Liver (tissue), 9 donors: ENCODE data around the gene GNA15. TPM values are rescaled to one million over a fixed set of nuclear protein-coding genes. Genes with fewer than 3 reads are reported as not detected.
"Not testable (repeated sequence)": the region's sequence is repeated elsewhere in the genome, so short reads cannot be mapped to it uniquely, and the experiment has no call there.

Experiments used
- DNase-seq: peaks from one replicate; pipeline ENCODE4 v3.0.0-alpha.2; 2017; ENCODE audit warnings: low spot score
- H3K27ac ChIP-seq, 2 donors: one replicate each; pipeline ENCODE4 v1.7.0; 2013; ENCODE audit warnings: inconsistent platforms in 2 of 2, low read length in 2 of 2, control low read depth in 1 of 2, low read depth in 1 of 2, mild to moderate bottlenecking in 1 of 2
- H3K27me3 ChIP-seq, 4 donors: one replicate each; pipeline versions ENCODE4 v1.6.1 to v1.7.0; 2013; ENCODE audit warnings: low read length in 3 of 4, inconsistent platforms in 1 of 4, mild to moderate bottlenecking in 1 of 4, moderate library complexity in 1 of 4; ENCODE audit not compliant: control insufficient read depth in 4 of 4, insufficient read depth in 4 of 4
- H3K36me3 ChIP-seq, 4 donors: one replicate each; pipeline versions ENCODE4 v1.6.1 to v1.7.0; 2013; ENCODE audit warnings: low read length in 3 of 4, mild to moderate bottlenecking in 3 of 4, low read depth in 1 of 4, moderate library complexity in 1 of 4; ENCODE audit not compliant: control insufficient read depth in 4 of 4, insufficient read depth in 3 of 4
- H3K4me1 ChIP-seq, 4 donors: one replicate each; pipeline versions ENCODE4 v1.6.1 to v1.7.0; 2013; ENCODE audit warnings: low read length in 3 of 4, mild to moderate bottlenecking in 3 of 4, moderate library complexity in 1 of 4; ENCODE audit not compliant: control insufficient read depth in 4 of 4, insufficient read depth in 4 of 4
- H3K4me3 ChIP-seq, 3 donors: one replicate each; pipeline versions ENCODE4 v1.6.1 to v1.7.0; 2013; ENCODE audit warnings: low read length in 3 of 3, control low read depth in 1 of 3, low read depth in 1 of 3, mild to moderate bottlenecking in 1 of 3
- H3K9ac ChIP-seq, 2 donors: one replicate each; pipeline ENCODE4 v1.7.0; 2013; ENCODE audit warnings: low read length in 2 of 2, mild to moderate bottlenecking in 2 of 2, moderate library complexity in 2 of 2, control low read depth in 1 of 2, low read depth in 1 of 2
- H3K9me3 ChIP-seq, 4 donors: one replicate each; pipeline versions ENCODE4 v1.6.1 to v1.7.0; 2013; ENCODE audit warnings: low read length in 3 of 4; ENCODE audit not compliant: control insufficient read depth in 4 of 4
- EGR1 ChIP-seq, 2 donors: IDR thresholded peaks; 2 replicates each; pipeline ENCODE4 v1.6.1; 2016 to 2018; ENCODE audit warnings: antibody characterized with exemption in 2 of 2, low read depth in 2 of 2
- FOXA1 ChIP-seq: IDR thresholded peaks from 2 replicates; pipeline ENCODE4 v1.6.1; 2016; ENCODE audit warnings: antibody characterized with exemption
- HNF4A ChIP-seq, 2 donors: conservative IDR thresholded peaks; 2 replicates each; pipeline ENCODE4 v1.6.1; 2016; ENCODE audit warnings: antibody characterized with exemption in 2 of 2, mild to moderate bottlenecking in 2 of 2
- JUND ChIP-seq, 2 donors: IDR thresholded peaks; 2 replicates each; pipeline ENCODE4 v1.6.1; 2016; ENCODE audit warnings: antibody characterized with exemption in 2 of 2
- NR2F2 ChIP-seq: IDR thresholded peaks from 2 replicates; pipeline ENCODE4 v1.6.1; 2016; ENCODE audit warnings: antibody characterized with exemption
- RXRA ChIP-seq, 2 donors: IDR thresholded peaks; 2 replicates each; pipeline ENCODE4 v1.6.1; 2017 to 2018; ENCODE audit warnings: antibody characterized with exemption in 2 of 2, mild to moderate bottlenecking in 1 of 2
- TAF1 ChIP-seq: conservative IDR thresholded peaks from 2 replicates; pipeline ENCODE4 v1.6.1; 2016; ENCODE audit warnings: antibody characterized with exemption, mild to moderate bottlenecking
- YY1 ChIP-seq: IDR thresholded peaks from 2 replicates; pipeline ENCODE4 v1.6.1; 2016; ENCODE audit warnings: antibody characterized with exemption, mild to moderate bottlenecking
- ZBTB33 ChIP-seq: IDR thresholded peaks from 2 replicates; pipeline ENCODE4 v1.6.1; 2016; ENCODE audit warnings: antibody characterized with exemption
- WGBS: extraction: QIAGEN DNeasy Blood & Tissue Kit; methylation state at CpG from one replicate; pipeline ENCODE4 v1.1.7; 2013; 5-methylcytosine and 5-hydroxymethylcytosine counted together
- polyA plus RNA-seq, 2 donors: library from polyadenylated mRNA; stranded (reverse) in 1 of 2; unstranded in 1 of 2; fragments of 200-250 nt in 1 of 2; fragments of >200 nt in 1 of 2; fragmentation: Nextera tagmentation in 1 of 2; extraction: Ambion mirVana in 1 of 2; gene quantifications; one replicate each; pipeline versions ENCODE4 v1.2.1 to v1.2.3, GENCODE V29; 2013 to 2015
- total RNA-seq, 2 donors: library from RNA; depleted of rRNA; stranded (reverse); fragments of >200 nt; gene quantifications; one replicate each; pipeline ENCODE4 v1.2.3, GENCODE V29; 2014
- TF ChIP-seq, protein P1 (sequence below): fragments of 150-350 bp; IDR thresholded peaks from 2 replicates; pipeline ENCODE4 v1.5.1; 2017; ENCODE audit warnings: improper control_type of control experiment, low read depth, low read length; ENCODE audit not compliant: missing input control
- donor health status: healthy.
- donor health status: healthy.
- donor health status: healthy.
- donor health status: healthy.
- donor health status: healthy.

GNA15 gene
- total and polyA plus RNA-seq, 4 donors = 0.11 to 10.4 (median 1.4) TPM

GRCh38 chr19:3167533-3168272 is 31.9 kb downstream of the GNA15 start:
- Histone ChIP-seq H3K36me3 (no peaks in the 10 kb centered on the region), H3K27me3 (no peaks in the 10 kb centered on the region), H3K9me3 (no peaks in the 10 kb centered on the region), H3K4me3 (no peak overlapping the region), H3K9ac (no peak overlapping the region), H3K27ac (no peak overlapping the region), H3K4me1 (peaks cover 0 to 7% (median 4%) of the 10 kb centered on the region in 4 donors)
- no peak for TF ChIP-seq YY1
- TF ChIP-seq, protein P1, sequence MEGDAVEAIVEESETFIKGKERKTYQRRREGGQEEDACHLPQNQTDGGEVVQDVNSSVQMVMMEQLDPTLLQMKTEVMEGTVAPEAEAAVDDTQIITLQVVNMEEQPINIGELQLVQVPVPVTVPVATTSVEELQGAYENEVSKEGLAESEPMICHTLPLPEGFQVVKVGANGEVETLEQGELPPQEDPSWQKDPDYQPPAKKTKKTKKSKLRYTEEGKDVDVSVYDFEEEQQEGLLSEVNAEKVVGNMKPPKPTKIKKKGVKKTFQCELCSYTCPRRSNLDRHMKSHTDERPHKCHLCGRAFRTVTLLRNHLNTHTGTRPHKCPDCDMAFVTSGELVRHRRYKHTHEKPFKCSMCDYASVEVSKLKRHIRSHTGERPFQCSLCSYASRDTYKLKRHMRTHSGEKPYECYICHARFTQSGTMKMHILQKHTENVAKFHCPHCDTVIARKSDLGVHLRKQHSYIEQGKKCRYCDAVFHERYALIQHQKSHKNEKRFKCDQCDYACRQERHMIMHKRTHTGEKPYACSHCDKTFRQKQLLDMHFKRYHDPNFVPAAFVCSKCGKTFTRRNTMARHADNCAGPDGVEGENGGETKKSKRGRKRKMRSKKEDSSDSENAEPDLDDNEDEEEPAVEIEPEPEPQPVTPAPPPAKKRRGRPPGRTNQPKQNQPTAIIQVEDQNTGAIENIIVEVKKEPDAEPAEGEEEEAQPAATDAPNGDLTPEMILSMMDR = no peak
- TF ChIP-seq NR2F2 = no peak
- TF ChIP-seq RXRA (IDR thresholded peaks at IDR 0.05) = no peak
- no peak for TF ChIP-seq TAF1
- TF ChIP-seq FOXA1 = no peak
- TF ChIP-seq EGR1 (IDR thresholded peaks at IDR 0.05; ENCODE audit: low read depth in 2 of 2) = no peak
- TF ChIP-seq ZBTB33 = no peak
- TF ChIP-seq HNF4A (conservative IDR thresholded peaks at IDR 0.05) = no peak
- DNase-seq = no peak
- WGBS = 79% methylated on average over 13 of the region's 13 CpGs

DNA sequence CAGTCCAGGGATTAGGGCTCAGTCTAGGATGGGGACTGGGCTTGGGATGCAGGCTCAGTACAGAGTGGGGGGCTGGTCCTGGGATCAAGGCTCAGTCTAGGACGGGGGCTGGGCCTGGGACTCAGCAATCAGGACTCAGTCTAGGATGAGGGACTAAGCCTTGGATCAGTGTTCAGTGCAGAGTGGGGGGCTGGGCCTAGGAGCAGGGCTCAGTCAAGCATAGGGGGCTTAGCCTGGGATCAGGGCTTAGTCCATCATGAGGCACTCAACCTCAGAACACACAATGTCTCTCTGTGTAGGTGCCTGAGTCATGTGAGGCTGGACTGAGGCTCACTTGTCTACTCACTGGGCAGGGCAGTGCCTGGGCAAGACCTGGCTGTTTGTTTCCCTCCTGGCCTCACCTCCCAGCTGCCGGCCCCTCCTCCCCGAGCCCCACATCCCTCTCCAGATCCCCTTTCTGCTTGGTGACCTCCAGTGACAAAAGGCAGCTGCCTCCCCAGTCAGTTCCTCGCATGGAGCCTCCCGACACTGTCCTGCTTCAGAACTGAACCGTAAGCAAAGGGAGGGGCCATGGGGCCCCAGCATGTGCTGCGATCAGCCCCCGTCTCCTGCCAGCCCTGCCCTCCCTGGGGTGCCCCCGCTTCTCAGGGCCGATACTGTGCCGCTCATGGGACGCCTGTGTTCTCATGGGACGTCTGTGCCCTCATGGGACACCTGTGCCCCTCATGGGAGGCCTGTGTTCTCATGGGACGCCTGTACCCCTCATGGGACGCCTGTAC is 36.2 kb downstream of the GNA15 start:
- H3K27ac ChIP-seq = no peak overlapping the region
- DNase-seq = no peak
- H3K4me3 ChIP-seq = no peak overlapping the region
- no peaks in the 10 kb centered on the region for H3K9me3 ChIP-seq
- TF ChIP-seq JUND (IDR thresholded peaks at IDR 0.05) = no peak
- no peaks in the 10 kb centered on the region for H3K36me3 ChIP-seq
- WGBS = 92% methylated on average over 15 of the region's 15 CpGs
- no peaks in the 10 kb centered on the region for H3K27me3 ChIP-seq
- H3K9ac ChIP-seq = no peak overlapping the region
- peaks cover 0 to 6% (median 3%) of the 10 kb centered on the region in 4 donors for H3K4me1 ChIP-seq

DNA sequence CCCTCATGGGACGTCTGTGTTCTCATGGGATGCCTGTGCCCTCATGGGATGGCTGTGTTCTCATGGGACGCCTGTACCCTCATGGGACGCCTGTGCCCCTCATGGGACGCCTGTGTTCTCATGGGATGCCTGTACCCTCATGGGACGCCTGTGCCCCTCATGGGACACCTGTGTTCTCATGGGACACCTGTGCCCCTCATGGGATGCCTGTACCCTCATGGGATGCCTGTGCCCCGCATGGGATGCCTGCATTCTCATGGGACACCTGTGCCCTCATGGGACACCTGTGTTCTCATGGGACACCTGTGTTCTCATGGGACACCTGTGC is 36.8 kb downstream of the GNA15 start:
- not testable (repeated sequence) for DNase-seq, H3K4me3 ChIP-seq, H3K27me3 ChIP-seq, H3K9ac ChIP-seq, H3K36me3 ChIP-seq, H3K27ac ChIP-seq, H3K9me3 ChIP-seq, H3K4me1 ChIP-seq
- WGBS = 83% methylated on average over 6 of the region's 6 CpGs
